SK-N-SH (cell line): ENCODE data around the gene GP1BA. TPM values are rescaled to one million over a fixed set of nuclear protein-coding genes. Genes with fewer than 3 reads are reported as not detected.
A peak's percentile ranks its signal among the peaks of the same experiment; 100 is the strongest.

Experiments
- CTCF ChIA-PET: fragments of 300-600, 350-600 bp; formaldehyde crosslinking; extraction: SDS; loops from one replicate; lab custom pipeline; 2021; lab: Yijun Ruan, JAX
- POLR2A ChIA-PET: fragments of 350-600 bp; sonication (Branson Sonifier 250); formaldehyde crosslinking; extraction: SDS; loops from one replicate; lab custom pipeline; 2020; ENCODE audit warnings: antibody characterized with exemption, inconsistent platforms; lab: Yijun Ruan, JAX
- DNase-seq: peaks from one replicate; pipeline ENCODE4 v3.0.0; 2012
- H2AFZ ChIP-seq: fragments of 200-600 bp; sonication (generic); 2 replicates; pipeline ENCODE4 v1.8.1; 2016; ENCODE audit warnings: antibody characterized with exemption, mild to moderate bottlenecking, low read depth
- H3F3A ChIP-seq: fragments of 200-600 bp; sonication (generic); replicated peaks from 2 replicates; pipeline ENCODE3; 2016; ENCODE audit warnings: antibody characterized with exemption, mild to moderate bottlenecking; ENCODE audit not compliant: insufficient read depth
- H3K27ac ChIP-seq, 2 experiments: fragments of 200-500 bp in 1 of 2; fragments of 200-600 bp in 1 of 2; sonication (Bioruptor generic) in 1 of 2; sonication (generic), shearing (Covaris generic) in 1 of 2; 2 replicates each; pipeline versions ENCODE4 v1.5.1 to v1.6.1; 2014 to 2016; ENCODE audit warnings: low read depth in 2 of 2, inconsistent platforms in 1 of 2, low read length in 1 of 2, mild to moderate bottlenecking in 1 of 2, mixed read lengths in 1 of 2
- H3K27me3 ChIP-seq: fragments of 200-600 bp; sonication (generic), shearing (Covaris generic); 2 replicates; pipeline ENCODE4 v1.6.1; 2016; ENCODE audit warnings: mixed run types; ENCODE audit not compliant: insufficient read depth
- H3K36me3 ChIP-seq, 2 experiments: fragments of 200-500 bp in 1 of 2; fragments of 200-600 bp in 1 of 2; sonication (Bioruptor generic) in 1 of 2; sonication (generic) in 1 of 2; replicated peaks in 1 of 2; 2 replicates each; pipeline versions ENCODE3 to v1.5.1; 2014 to 2016; ENCODE audit warnings: low read length in 1 of 2, mild to moderate bottlenecking in 1 of 2; ENCODE audit not compliant: insufficient read depth in 2 of 2, control insufficient read depth in 1 of 2
- H3K4me1 ChIP-seq, 2 experiments: fragments of 200-500 bp in 1 of 2; fragments of 200-600 bp in 1 of 2; sonication (Bioruptor generic) in 1 of 2; sonication (generic), shearing (Covaris generic) in 1 of 2; 2 replicates each; pipeline versions ENCODE4 v1.5.1 to v1.6.1; 2014 to 2016; ENCODE audit warnings: low read depth in 1 of 2, low read length in 1 of 2, mixed run types in 1 of 2; ENCODE audit not compliant: insufficient read depth in 2 of 2, control insufficient read depth in 1 of 2
- H3K4me2 ChIP-seq: fragments of 200-600 bp; sonication (generic), shearing (Covaris generic); 2 replicates; pipeline ENCODE4 v1.6.1; 2017; ENCODE audit warnings: mixed run types
- H3K4me3 ChIP-seq, 2 experiments: fragments of 200-500 bp in 1 of 2; fragments of 200-600 bp in 1 of 2; sonication (Bioruptor generic) in 1 of 2; sonication (generic), shearing (Covaris generic) in 1 of 2; 2 replicates each; pipeline versions ENCODE4 v1.5.1 to v1.8.1; 2014 to 2016; ENCODE audit warnings: low read depth in 2 of 2, inconsistent platforms in 1 of 2, low read length in 1 of 2, mild to moderate bottlenecking in 1 of 2, mixed read lengths in 1 of 2, moderate library complexity in 1 of 2
- H3K79me2 ChIP-seq: fragments of 200-600 bp; sonication (generic); 2 replicates; pipeline ENCODE4 v1.8.1; 2017; ENCODE audit warnings: mild to moderate bottlenecking; ENCODE audit not compliant: insufficient read depth
- H3K9ac ChIP-seq: fragments of 200-600 bp; sonication (generic); 2 replicates; pipeline ENCODE4 v1.6.1; 2017; ENCODE audit warnings: mixed run types
- H3K9me2 ChIP-seq: fragments of 200-600 bp; sonication (generic); 2 replicates; pipeline ENCODE4 v1.6.1; 2017; ENCODE audit warnings: mixed run types
- H3K9me3 ChIP-seq: fragments of 200-600 bp; sonication (generic); 2 replicates; pipeline ENCODE4 v1.6.1; 2017; ENCODE audit warnings: mixed run types, mild to moderate bottlenecking, moderate library complexity
- H4K20me1 ChIP-seq: fragments of 200-600 bp; sonication (generic); 2 replicates; pipeline ENCODE4 v1.6.1; 2017; ENCODE audit warnings: mild to moderate bottlenecking, mixed run types; ENCODE audit not compliant: insufficient read depth
- CTCF ChIP-seq: fragments of 200-600 bp; sonication (generic); IDR thresholded peaks from 2 replicates; pipeline ENCODE4 v1.6.1; 2017; ENCODE audit warnings: antibody characterized with exemption, mild to moderate bottlenecking, moderate library complexity
- FOSL2 ChIP-seq: IDR thresholded peaks from 2 replicates; pipeline ENCODE4 v1.4.0; 2012; ENCODE audit warnings: low read depth, mild to moderate bottlenecking, moderate library complexity, borderline replicate concordance
- FOXJ3 ChIP-seq: sonication (generic); formaldehyde crosslinking; IDR thresholded peaks from 2 replicates; pipeline ENCODE4 v1.5.1; 2020; ENCODE audit warnings: mild to moderate bottlenecking, missing genetic modification reagents
- GATA2 ChIP-seq: sonication (generic); formaldehyde crosslinking; IDR thresholded peaks from 2 replicates; pipeline ENCODE4 v1.5.0; 2020; ENCODE audit warnings: mild to moderate bottlenecking, missing genetic modification reagents
- MAX ChIP-seq: IDR thresholded peaks from 2 replicates; pipeline ENCODE4 v1.4.0; 2012; ENCODE audit warnings: low read depth
- NFIC ChIP-seq: IDR thresholded peaks from 2 replicates; pipeline ENCODE4 v1.4.0; 2012; ENCODE audit warnings: borderline replicate concordance
- POLR2AphosphoS5 ChIP-seq: IDR thresholded peaks from 2 replicates; pipeline ENCODE4 v1.6.1; 2012; ENCODE audit warnings: low read depth, low read length
- RAD21 ChIP-seq: IDR thresholded peaks from 2 replicates; pipeline ENCODE4 v1.6.1; 2012; ENCODE audit warnings: mild to moderate bottlenecking, low read length
- RXRA ChIP-seq: IDR thresholded peaks from 2 replicates; pipeline ENCODE4 v1.4.0; 2012; ENCODE audit warnings: low read depth, mild to moderate bottlenecking, borderline replicate concordance
- SMC3 ChIP-seq: IDR thresholded peaks from 2 replicates; pipeline ENCODE4 v1.6.1; 2012; ENCODE audit warnings: low read depth, low read length, improper control_type of control experiment
- USF1 ChIP-seq: IDR thresholded peaks from 2 replicates; pipeline ENCODE4 v1.4.0; 2012; ENCODE audit warnings: low read depth, borderline replicate concordance
- USF2 ChIP-seq: fragments of 150-350 bp; IDR thresholded peaks from 2 replicates; pipeline ENCODE4 v1.6.1; 2017; ENCODE audit warnings: antibody characterized with exemption, low read length, low read depth, borderline replicate concordance
- WGBS: methylation state at CpG from one replicate; pipeline ENCODE4 v1.1.6; 2017; ENCODE audit warnings: low lambda C conversion rate; 5-methylcytosine and 5-hydroxymethylcytosine counted together
- polyA plus RNA-seq, 3 experiments: library from polyadenylated mRNA; depleted of rRNA; stranded (reverse); fragments of >200 nt; gene quantifications; 2 replicates each; pipeline ENCODE4 v1.2.3, GENCODE V29; 2012

GP1BA gene
- polyA plus RNA-seq, 1 of the 3 experiments (the other 2 are of a cell fraction) = not detected

- H3K79me2 ChIP-seq = peaks cover 8% of the 10 kb centered on the region; the same call in 1 of the 2 replicates
- peaks cover 15 to 16% of the 10 kb centered on the region in 2 experiments for H3K36me3 ChIP-seq
- WGBS = 79% methylated on average over 16 of the region's 16 CpGs
- ChIA-PET CTCF (interaction anchor here (0.8 to 2.0 kb wide), 7 partner anchors 10 to 58 kb away, joined by 3 to 10 read pairs (median 4); partner anchors contain the start of gene CHRNE), POLR2A (interaction anchor here (0.5 to 1.3 kb wide), 2 partner anchors 25 to 75 kb away, joined by 5 read pairs; no protein-coding TSS in a partner anchor)
- H2AFZ ChIP-seq = no peak overlapping the region
- H3K27ac ChIP-seq = no peak overlapping the region
- no peaks in the 10 kb centered on the region for H3K9me2 ChIP-seq
- DNase-seq = no peak
- H3K9me3 ChIP-seq = no peaks in the 10 kb centered on the region
- peak overlapping the region; percentile 59; the same call in 1 of the 2 replicates for H3K4me2 ChIP-seq
- no peaks in the 10 kb centered on the region for H3F3A ChIP-seq
- no peak for TF ChIP-seq CTCF
- no peak for TF ChIP-seq USF1
- no peak for TF ChIP-seq RXRA
- no peak for TF ChIP-seq MAX
- no peak for TF ChIP-seq GATA2
- no peak for TF ChIP-seq SMC3
- TF ChIP-seq RAD21 = no peak
- H4K20me1 ChIP-seq = no peaks in the 10 kb centered on the region
- no peak overlapping the region for H3K4me3 ChIP-seq
- 0 out of 2 replicates have a peak overlapping the region, but pooled peaks have one; percentile 40 for H3K9ac ChIP-seq
- peaks cover 3 to 15% of the 10 kb centered on the region in 2 experiments; a peak in 2 of 4 replicates for H3K4me1 ChIP-seq
- H3K27me3 ChIP-seq = no peaks in the 10 kb centered on the region
Observed at GRCh38 chr17:4933646-4934045, 1.6 kb downstream of the GP1BA start.

GRCh38 chr17:4934173-4934979 lies 2.3 kb downstream of the GP1BA start:
- Histone ChIP-seq H3K9me3 (no peaks in the 10 kb centered on the region), H3K4me1 (peaks cover 7 to 22% of the 10 kb centered on the region in 2 experiments; a peak in 2 of 4 replicates), H3F3A (no peaks in the 10 kb centered on the region), H3K4me2 (peak overlapping the region; percentile 59; the same call in 1 of the 2 replicates), H3K4me3 (no peak overlapping the region), H3K27me3 (no peaks in the 10 kb centered on the region), H3K9ac (0 out of 2 replicates have a peak overlapping the region, but pooled peaks have one; percentile 40), H2AFZ (no peak overlapping the region), H3K27ac (no peak overlapping the region), H4K20me1 (no peaks in the 10 kb centered on the region), H3K9me2 (no peaks in the 10 kb centered on the region), H3K36me3 (peaks cover 15 to 16% of the 10 kb centered on the region in 2 experiments), H3K79me2 (peaks cover 15% of the 10 kb centered on the region; the same call in 1 of the 2 replicates)
- TF ChIP-seq FOSL2 (no peak), CTCF (peak; percentile 44), USF2 (no peak), RAD21 (peak; percentile 25; the same call in 1 of the 2 replicates), SMC3 (peak; percentile 11; the same call in 1 of the 2 replicates), NFIC (0 out of 2 replicates have a peak, but pooled peaks have one; percentile 19), POLR2AphosphoS5 (no peak; the same call in 1 of the 2 replicates), FOXJ3 (CRISPR knock-in tag) (no peak)
- WGBS = 45% methylated on average over 14 of the region's 14 CpGs
- POLR2A ChIA-PET = interaction anchor here (1.3 kb wide), 1 partner anchor 26 kb away, joined by 5 read pairs; no protein-coding TSS in a partner anchor
- DNase-seq = peak; percentile 72
- CTCF ChIA-PET = interaction anchor here (0.6 to 2.0 kb wide), 8 partner anchors 11 to 59 kb away, joined by 3 to 10 read pairs (median 4); partner anchors contain the start of gene CHRNE
